ENCODE measurements around the gene NAALADL2. TPM values are rescaled to one million over a fixed set of nuclear protein-coding genes. Genes with fewer than 3 reads are reported as not detected.

NAALADL2 gene
- polyA plus RNA-seq, 3 donors = not detected

DNA sequence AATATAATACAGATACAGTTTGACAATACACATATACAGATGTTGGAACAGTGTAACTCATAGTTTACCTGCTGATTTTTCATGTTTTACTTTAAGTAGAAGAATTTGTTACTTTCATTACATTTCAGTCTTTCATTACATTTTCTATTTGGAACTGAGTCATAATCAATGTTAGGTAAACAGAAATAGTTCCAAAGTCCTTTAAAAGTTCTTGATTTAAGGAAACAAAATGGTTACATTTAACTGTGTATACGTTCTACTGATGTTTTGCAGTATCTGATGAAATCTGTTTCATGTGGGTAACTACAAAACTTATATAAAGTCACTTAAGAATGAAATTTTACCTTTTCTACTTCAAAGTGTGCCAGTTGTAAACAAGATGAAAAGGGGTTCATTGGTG, 721.2 kb downstream of the NAALADL2 start:
- Histone ChIP-seq H4K20me1 (ENCODE audit: insufficient read depth, low read length) (no peaks in the 10 kb centered on the region), H3K36me3 (replicated peaks in 1 of 2; ENCODE audit: control insufficient read depth in 1 of 2, insufficient read depth in 2 of 2, low read length in 2 of 2) (no peaks in the 10 kb centered on the region), H3K79me2 (ENCODE audit: insufficient read depth, low read length) (no peaks in the 10 kb centered on the region), H2AFZ (ENCODE audit: insufficient read depth, low read depth, low read length, poor library complexity, severe bottlenecking) (no peak overlapping the region), H3K9me3 (replicated peaks in 1 of 2; ENCODE audit: control insufficient read depth in 1 of 2, insufficient read depth in 1 of 2, low read length in 2 of 2) (peaks cover 0 to 5% of the 10 kb centered on the region in 2 donors), H3K27me3 (ENCODE audit: control insufficient read depth in 2 of 2, insufficient read depth in 2 of 2, low read length in 2 of 2) (no peaks in the 10 kb centered on the region), H3K4me1 (ENCODE audit: control insufficient read depth in 1 of 2, insufficient read depth in 2 of 2, low read length in 2 of 2) (no peaks in the 10 kb centered on the region), H3K4me2 (replicated peaks; ENCODE audit: extremely low read depth, low read length, poor library complexity, severe bottlenecking) (no peak overlapping the region), H3K27ac (ENCODE audit: low read depth in 1 of 2, low read length in 2 of 2) (no peak overlapping the region), H3K4me3 (replicated peaks in 1 of 3; ENCODE audit: low read depth in 2 of 3, low read length in 3 of 3) (no peak overlapping the region), H3K9ac (ENCODE audit: insufficient read depth, low read length, poor library complexity, severe bottlenecking) (no peak overlapping the region)
- no peak for DNase-seq
- intact Hi-C loops (cut with micrococcal nuclease) = no loop called here
- no peak overlapping the region for H3K4me3 Mint-ChIP-seq
- no peak overlapping the region for H3K27ac Mint-ChIP-seq
- H3K27me3 Mint-ChIP-seq (ENCODE audit: low read depth in 3 of 3) = no peaks in the 10 kb centered on the region
- H3K9me3 Mint-ChIP-seq = peaks cover 0 to 12% (median 3%) of the 10 kb centered on the region in 7 donors
- no peaks in the 10 kb centered on the region for H3K4me1 Mint-ChIP-seq
- no CpG with 5 or more reads among the region's 1 CpG for WGBS (ENCODE audit: insufficient coverage)
- H3K36me3 Mint-ChIP-seq = no peaks in the 10 kb centered on the region
- TF ChIP-seq, protein P1, sequence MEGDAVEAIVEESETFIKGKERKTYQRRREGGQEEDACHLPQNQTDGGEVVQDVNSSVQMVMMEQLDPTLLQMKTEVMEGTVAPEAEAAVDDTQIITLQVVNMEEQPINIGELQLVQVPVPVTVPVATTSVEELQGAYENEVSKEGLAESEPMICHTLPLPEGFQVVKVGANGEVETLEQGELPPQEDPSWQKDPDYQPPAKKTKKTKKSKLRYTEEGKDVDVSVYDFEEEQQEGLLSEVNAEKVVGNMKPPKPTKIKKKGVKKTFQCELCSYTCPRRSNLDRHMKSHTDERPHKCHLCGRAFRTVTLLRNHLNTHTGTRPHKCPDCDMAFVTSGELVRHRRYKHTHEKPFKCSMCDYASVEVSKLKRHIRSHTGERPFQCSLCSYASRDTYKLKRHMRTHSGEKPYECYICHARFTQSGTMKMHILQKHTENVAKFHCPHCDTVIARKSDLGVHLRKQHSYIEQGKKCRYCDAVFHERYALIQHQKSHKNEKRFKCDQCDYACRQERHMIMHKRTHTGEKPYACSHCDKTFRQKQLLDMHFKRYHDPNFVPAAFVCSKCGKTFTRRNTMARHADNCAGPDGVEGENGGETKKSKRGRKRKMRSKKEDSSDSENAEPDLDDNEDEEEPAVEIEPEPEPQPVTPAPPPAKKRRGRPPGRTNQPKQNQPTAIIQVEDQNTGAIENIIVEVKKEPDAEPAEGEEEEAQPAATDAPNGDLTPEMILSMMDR (IDR thresholded peaks at IDR 0.05) = no peak

DNA sequence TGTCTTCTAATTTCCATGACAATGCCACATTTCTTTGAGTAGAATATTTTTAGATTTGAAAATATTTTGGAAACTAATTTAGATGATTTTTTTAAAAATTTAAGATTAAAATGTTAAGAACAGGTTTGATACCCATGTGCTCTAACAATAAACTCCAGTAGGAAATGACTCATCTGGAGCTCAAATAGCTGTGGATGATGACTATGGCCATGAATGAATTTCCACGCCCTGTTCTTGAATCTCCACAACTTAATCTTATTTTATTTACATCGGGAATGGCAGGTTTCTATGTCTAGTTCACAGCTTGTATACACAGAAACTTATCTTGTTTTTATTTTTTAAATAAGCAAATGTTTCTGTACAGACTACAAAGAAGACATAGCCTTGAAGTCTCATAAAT, 726.8 kb downstream of the NAALADL2 start:
- Histone ChIP-seq H3K9me3 (replicated peaks in 1 of 2; ENCODE audit: control insufficient read depth in 1 of 2, insufficient read depth in 1 of 2, low read length in 2 of 2) (peaks cover 1 to 3% of the 10 kb centered on the region in 2 donors), H3K4me3 (replicated peaks in 1 of 3; ENCODE audit: low read depth in 2 of 3, low read length in 3 of 3) (no peak overlapping the region), H4K20me1 (ENCODE audit: insufficient read depth, low read length) (no peaks in the 10 kb centered on the region), H3K4me1 (ENCODE audit: control insufficient read depth in 1 of 2, insufficient read depth in 2 of 2, low read length in 2 of 2) (no peaks in the 10 kb centered on the region), H3K36me3 (replicated peaks in 1 of 2; ENCODE audit: control insufficient read depth in 1 of 2, insufficient read depth in 2 of 2, low read length in 2 of 2) (no peaks in the 10 kb centered on the region), H3K9ac (ENCODE audit: insufficient read depth, low read length, poor library complexity, severe bottlenecking) (no peak overlapping the region), H3K27me3 (ENCODE audit: control insufficient read depth in 2 of 2, insufficient read depth in 2 of 2, low read length in 2 of 2) (no peaks in the 10 kb centered on the region), H3K4me2 (replicated peaks; ENCODE audit: extremely low read depth, low read length, poor library complexity, severe bottlenecking) (no peak overlapping the region), H2AFZ (ENCODE audit: insufficient read depth, low read depth, low read length, poor library complexity, severe bottlenecking) (no peak overlapping the region), H3K79me2 (ENCODE audit: insufficient read depth, low read length) (no peaks in the 10 kb centered on the region), H3K27ac (ENCODE audit: low read depth in 1 of 2, low read length in 2 of 2) (no peak overlapping the region)
- Mint-ChIP-seq H3K36me3 (no peaks in the 10 kb centered on the region), H3K9me3 (peaks cover 0 to 26% (median 7%) of the 10 kb centered on the region in 7 donors), H3K4me3 (no peak overlapping the region), H3K4me1 (no peaks in the 10 kb centered on the region), H3K27me3 (ENCODE audit: low read depth in 3 of 3) (no peaks in the 10 kb centered on the region), H3K27ac (no peak overlapping the region)
- no CpG with 5 or more reads among the region's 2 CpGs for WGBS (ENCODE audit: insufficient coverage)
- intact Hi-C loops (cut with micrococcal nuclease) = no loop called here
- TF ChIP-seq, protein P1 (IDR thresholded peaks at IDR 0.05) = no peak
- no peak for DNase-seq

Measured in CD14-positive monocyte (primary cell).